Heart left ventricle (tissue), 13 donors: Measurements from ENCODE around the gene NTHL1.

ENCODE experiments used
- POLR2A ChIP-seq, 2 donors: fragments of 450-650 bp; IDR thresholded peaks; one replicate each; pipeline ENCODE4 v1.6.1; 2017; ENCODE audit warnings: antibody characterized with exemption in 2 of 2, mild to moderate bottlenecking in 2 of 2, moderate library complexity in 2 of 2
- TF ChIP-seq, protein P1 (sequence below), 12 donors: fragments of 200-600 bp; sonication (generic) in 4 of 12; IDR thresholded peaks; one replicate each; pipeline versions ENCODE4 v1.5.0 to v1.8.0; 2018 to 2022; ENCODE audit warnings: antibody characterized with exemption in 12 of 12, mild to moderate bottlenecking in 5 of 12
- donor health status: ischemic (EF 13 %, LVEDD 7.1; RV severe dilation, severe dysfunction).
- donor health status: DM: no; HTN: yes; CAD: no.
- donor health status: DM: no; HTN: no; CAD: no.
- donor health status: ischemic (EF 25% LVEDD 6.9; RV normal size, moderate dysfunction).
- donor health status: ischemic (EF 25% LVEDD 5.7; RV mildly dilated, moderate dysfunction).
- donor health status: ischemic (EF 35%, LVEDD 5.7; RV mildly dilated, moderate dysfunction).
- donor health status: nonischemic (EF 11% LVEDD 7.7; RV severe dilation, severe dysfunction).
- donor health status: DM: yes; HTN: yes; CAD: no.
- donor health status: PGD.
- donor health status: ischemic (EF 29% LVEDD 5.4; RV normal size, mild dysfunction).
- donor health status: nonischemic (EF 23%, LVEDD 6.1; RV moderate dilation, normal function).

DNA sequence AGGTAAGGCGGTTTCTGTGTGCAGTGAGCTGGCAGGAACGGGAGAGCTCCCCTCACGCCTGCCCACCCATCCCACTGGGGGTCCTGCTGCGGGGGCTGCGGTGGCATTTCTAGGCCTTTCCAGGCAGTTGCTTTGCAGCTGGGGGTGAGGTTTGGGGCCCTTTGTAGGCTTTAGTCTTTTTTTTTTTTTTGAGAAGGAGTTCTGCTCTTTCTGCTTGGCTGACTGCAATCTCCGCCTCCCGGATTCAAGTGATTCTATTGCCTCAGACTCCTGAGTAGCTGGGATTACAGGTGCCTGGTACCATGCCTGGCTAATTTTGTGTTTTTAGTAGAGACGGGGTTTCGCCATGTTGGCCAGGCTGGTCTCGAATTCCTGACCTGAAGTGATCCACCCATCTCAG is 11.2 kb upstream of the NTHL1 start:
- no peak for TF ChIP-seq POLR2A (IDR thresholded peaks at IDR 0.05)
- TF ChIP-seq, protein P1, sequence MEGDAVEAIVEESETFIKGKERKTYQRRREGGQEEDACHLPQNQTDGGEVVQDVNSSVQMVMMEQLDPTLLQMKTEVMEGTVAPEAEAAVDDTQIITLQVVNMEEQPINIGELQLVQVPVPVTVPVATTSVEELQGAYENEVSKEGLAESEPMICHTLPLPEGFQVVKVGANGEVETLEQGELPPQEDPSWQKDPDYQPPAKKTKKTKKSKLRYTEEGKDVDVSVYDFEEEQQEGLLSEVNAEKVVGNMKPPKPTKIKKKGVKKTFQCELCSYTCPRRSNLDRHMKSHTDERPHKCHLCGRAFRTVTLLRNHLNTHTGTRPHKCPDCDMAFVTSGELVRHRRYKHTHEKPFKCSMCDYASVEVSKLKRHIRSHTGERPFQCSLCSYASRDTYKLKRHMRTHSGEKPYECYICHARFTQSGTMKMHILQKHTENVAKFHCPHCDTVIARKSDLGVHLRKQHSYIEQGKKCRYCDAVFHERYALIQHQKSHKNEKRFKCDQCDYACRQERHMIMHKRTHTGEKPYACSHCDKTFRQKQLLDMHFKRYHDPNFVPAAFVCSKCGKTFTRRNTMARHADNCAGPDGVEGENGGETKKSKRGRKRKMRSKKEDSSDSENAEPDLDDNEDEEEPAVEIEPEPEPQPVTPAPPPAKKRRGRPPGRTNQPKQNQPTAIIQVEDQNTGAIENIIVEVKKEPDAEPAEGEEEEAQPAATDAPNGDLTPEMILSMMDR (IDR thresholded peaks at IDR 0.05), result no peak
